IPS DF 19.7 (cell line): ENCODE data around the gene THAP12.

Experiments used
- DNase-seq: peaks from one replicate; pipeline ENCODE4 v3.0.0-alpha.2; 2013; ENCODE audit warnings: low read depth, low spot score

THAP12 gene

GRCh38 chr11:76307396-76307795, 73.5 kb downstream of the THAP12 start:
- no peak for DNase-seq

- DNase-seq = no peak
Measured at GRCh38 chr11:76303399-76303798, 77.5 kb downstream of the THAP12 start.

- DNase-seq = no peak
Measured at GRCh38 chr11:76302996-76303395, 77.9 kb downstream of the THAP12 start.
